Hematopoietic multipotent progenitor cell treated with erythropoietin and hydrocortisone succinate and interleukin-3 and kit ligand, for 8 days (in vitro differentiated cells): Measurements from ENCODE around the gene ZNF205.
"Not testable (repeated sequence)": the region's sequence is repeated elsewhere in the genome, so short reads cannot be mapped to it uniquely, and the experiment has no call there.

Experiments used
- DNase-seq: peaks from one replicate; pipeline ENCODE4 v3.0.0-alpha.2; 2015

Gene ZNF205

GRCh38 chr16:3152027-3152276 lies 39.6 kb downstream of the ZNF205 start:
- no peak for DNase-seq

GRCh38 chr16:3152277-3152990 lies 40.0 kb downstream of the ZNF205 start:
- DNase-seq = peak; percentile 96

- no peak for DNase-seq
Observed at GRCh38 chr16:3152991-3153368, 40.6 kb downstream of the ZNF205 start.

- no peak for DNase-seq
Observed at GRCh38 chr16:3155181-3155580, 42.8 kb downstream of the ZNF205 start.

- no peak for DNase-seq
Observed at GRCh38 chr16:3155972-3156371, 43.6 kb downstream of the ZNF205 start.

GRCh38 chr16:3157229-3158025 lies 45.0 kb downstream of the ZNF205 start:
- peak; percentile 94 for DNase-seq

GRCh38 chr16:3158026-3158509 lies 45.7 kb downstream of the ZNF205 start:
- DNase-seq = no peak

- peak; percentile 83 for DNase-seq
Observed at GRCh38 chr16:3158510-3159314, 46.3 kb downstream of the ZNF205 start.

- no peak for DNase-seq
Observed at GRCh38 chr16:3161235-3162018, 49.0 kb downstream of the ZNF205 start.

GRCh38 chr16:3164121-3164991 lies 52.0 kb downstream of the ZNF205 start:
- no peak for DNase-seq

- no peak for DNase-seq
Observed at GRCh38 chr16:3165111-3165822, 52.9 kb downstream of the ZNF205 start.

GRCh38 chr16:3166505-3166886 lies 54.1 kb downstream of the ZNF205 start:
- no peak for DNase-seq

GRCh38 chr16:3168729-3169128 lies 56.3 kb downstream of the ZNF205 start:
- DNase-seq = not testable (repeated sequence)
